Stomach (tissue), 9 donors: ENCODE data around the gene ATXN7L2. TPM values are rescaled to one million over a fixed set of nuclear protein-coding genes. Genes with fewer than 3 reads are reported as not detected.

Experiments used
- DNase-seq, 2 donors: peaks; one replicate each; pipeline versions ENCODE4 v3.0.0 to v3.0.0-alpha.2; 2013 to 2019
- H3K27ac ChIP-seq, 5 donors: fragments of 200-600 bp in 4 of 5; sonication (generic) in 4 of 5; one replicate each; pipeline ENCODE4 v1.5.1; 2013 to 2019; ENCODE audit warnings: mild to moderate bottlenecking in 1 of 5, moderate library complexity in 1 of 5
- H3K27me3 ChIP-seq, 3 donors: fragments of 200-600 bp; sonication (generic); one replicate each; pipeline ENCODE4 v1.5.1; 2017 to 2019; ENCODE audit warnings: mixed run types in 1 of 3
- H3K36me3 ChIP-seq, 4 donors: fragments of 200-600 bp; sonication (generic); 1 replicate in 3 of 4; 2 replicates in 1 of 4; pipeline ENCODE4 v1.5.1; 2016 to 2019
- H3K4me1 ChIP-seq, 4 donors: fragments of 200-600 bp; sonication (generic); one replicate each; pipeline ENCODE4 v1.5.1; 2016 to 2019
- H3K4me3 ChIP-seq, 4 donors: fragments of 200-600 bp; sonication (generic) in 3 of 4; one replicate each; pipeline ENCODE4 v1.5.1; 2016 to 2019; ENCODE audit warnings: mild to moderate bottlenecking in 1 of 4
- H3K9me3 ChIP-seq, 4 donors: fragments of 200-600 bp; sonication (generic); one replicate each; pipeline ENCODE4 v1.5.1; 2016 to 2019
- CTCF ChIP-seq, 7 experiments: fragments of 450-650 bp in 4 of 7; fragments of 200-600 bp in 3 of 7; sonication (generic) in 3 of 7; IDR thresholded peaks; one replicate each; pipeline ENCODE4 v1.5.1; 2016 to 2019; ENCODE audit warnings: antibody characterized with exemption in 7 of 7, control low read depth in 2 of 7, mild to moderate bottlenecking in 1 of 7
- EP300 ChIP-seq: sonication (generic); formaldehyde crosslinking; IDR thresholded peaks from one replicate; pipeline ENCODE4 v1.6.1; 2017; ENCODE audit warnings: antibody characterized with exemption
- POLR2A ChIP-seq, 4 donors: fragments of 450-650 bp; IDR thresholded peaks; one replicate each; pipeline ENCODE4 v1.6.1; 2016; ENCODE audit warnings: antibody characterized with exemption in 4 of 4, control low read depth in 2 of 4, mild to moderate bottlenecking in 1 of 4, moderate library complexity in 1 of 4
- POLR2AphosphoS5 ChIP-seq, 3 donors: sonication (generic); formaldehyde crosslinking; IDR thresholded peaks; one replicate each; pipeline ENCODE4 v1.6.1; 2016; ENCODE audit warnings: antibody characterized with exemption in 3 of 3
- WGBS, 5 donors: extraction: QIAGEN DNeasy Blood & Tissue Kit in 3 of 5; methylation state at CpG; one replicate each; pipeline versions ENCODE4 v1.1.5 to v1.1.7; 2013 to 2018; 5-methylcytosine and 5-hydroxymethylcytosine counted together
- intact Hi-C: fragments of 100-400 bp; cut with DNase I; formaldehyde crosslinking; loops from one replicate; pipeline ENCODE4 v1.15.1; 2023; ENCODE audit warnings: low total_unique reads
- polyA plus RNA-seq, 3 donors: library from polyadenylated mRNA; stranded (reverse); fragments of 200-250 nt; gene quantifications; one replicate each; pipeline ENCODE4 v1.2.3, GENCODE V29; 2013
- total RNA-seq, 5 donors: library from RNA; depleted of rRNA; stranded (reverse); fragments of >200 nt; gene quantifications; one replicate each; pipeline versions ENCODE4 v1.1.0 to v1.2.3, GENCODE V29; 2014 to 2016
- donor health status: healthy with polysubstance abuse.
- donor health status: Bipolar disorder and iron deficiency.
- donor health status: healthy.

ATXN7L2 gene
- total and polyA plus RNA-seq, 8 donors = 0.29 to 6.3 (median 4.0) TPM; not detected in 1

DNA sequence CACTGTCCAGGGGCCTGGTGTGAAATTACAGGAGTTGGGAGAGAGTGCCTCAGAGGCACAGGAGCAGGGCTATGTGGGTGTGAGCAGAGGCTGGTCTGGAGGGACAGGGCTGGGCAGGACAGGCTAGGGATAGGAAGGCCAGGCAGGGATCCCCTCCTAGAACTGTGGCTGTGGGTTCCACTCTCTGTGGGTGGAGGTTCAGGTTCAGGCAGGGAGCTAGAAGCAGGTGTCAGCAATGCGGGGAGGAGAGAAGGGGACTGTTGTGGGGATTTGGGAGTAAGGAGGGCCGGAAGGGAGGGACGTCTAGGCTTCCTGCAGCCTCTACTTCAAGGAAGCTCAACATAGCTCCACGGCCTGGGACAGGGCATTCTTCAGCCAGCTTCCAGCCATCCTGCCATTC, 47.7 kb downstream of the ATXN7L2 start:
- Histone ChIP-seq H3K4me3 (no peak overlapping the region), H3K27me3 (no peaks in the 10 kb centered on the region), H3K27ac (no peak overlapping the region), H3K36me3 (no peaks in the 10 kb centered on the region), H3K4me1 (peaks cover 0 to 27% (median 21%) of the 10 kb centered on the region in 4 donors), H3K9me3 (no peaks in the 10 kb centered on the region)
- intact Hi-C loops = loop anchor here (5.0 kb wide), 1 partner anchor 39 kb away; the partner anchor contains the start of gene CYB561D1
- DNase-seq = no peak
- TF ChIP-seq POLR2A (IDR thresholded peaks at IDR 0.05) (no peak), EP300 (no peak), CTCF (IDR thresholded peaks at IDR 0.05) (no peak), POLR2AphosphoS5 (IDR thresholded peaks at IDR 0.05) (no peak)
- WGBS, 5 donors = 81 to 97% (median 91%) methylated on average over 4 of the region's 4 CpGs

DNA sequence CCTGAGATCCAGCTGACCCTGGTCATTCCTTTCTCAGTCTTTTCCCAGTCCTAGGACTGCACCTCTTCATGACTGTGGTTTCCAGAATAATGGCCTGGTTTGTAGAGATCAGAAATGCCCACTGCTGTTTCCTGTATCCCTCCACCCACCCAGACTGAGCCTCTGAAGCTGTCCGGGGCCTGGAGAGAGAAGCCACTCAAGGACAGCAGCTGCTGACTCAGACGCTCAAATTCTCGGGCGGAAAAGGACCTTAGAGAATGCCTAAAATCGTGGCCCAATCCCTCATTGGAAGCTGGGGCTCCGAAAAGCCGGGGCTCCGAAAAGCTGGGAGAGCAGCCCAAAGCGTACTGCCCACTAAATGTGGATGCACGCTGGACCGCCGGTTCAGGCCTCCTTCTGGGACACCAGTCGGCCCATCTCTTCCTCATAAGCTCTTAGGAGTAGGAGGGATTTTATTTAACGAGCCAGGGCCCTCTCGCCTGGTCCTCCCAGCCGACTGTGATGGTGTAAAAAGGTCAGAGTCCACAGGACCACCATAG, 48.2 kb downstream of the ATXN7L2 start:
- WGBS, 5 donors = 44 to 55% (median 46%) methylated on average over 16 of the region's 16 CpGs
- Histone ChIP-seq H3K4me3 (peak overlapping the region in 1 of 4 donors; percentile 7), H3K27me3 (no peaks in the 10 kb centered on the region), H3K4me1 (peaks cover 0 to 29% (median 22%) of the 10 kb centered on the region in 4 donors), H3K9me3 (no peaks in the 10 kb centered on the region), H3K27ac (peak overlapping the region in 2 of 5 donors; percentile 54 to 61), H3K36me3 (no peaks in the 10 kb centered on the region)
- intact Hi-C loops = loop anchor here (5.0 kb wide), 1 partner anchor 40 kb away; the partner anchor contains the start of gene CYB561D1
- DNase-seq = no peak
- TF ChIP-seq EP300 (no peak), CTCF (IDR thresholded peaks at IDR 0.05) (no peak)

- H3K9me3 ChIP-seq = no peaks in the 10 kb centered on the region
These were observed 48.8 kb downstream of the ATXN7L2 start for GRCh38 chr1:109532365-109533136.

More at GRCh38 chr1:109532365-109533136, 48.8 kb downstream of the ATXN7L2 start:
- H3K36me3 ChIP-seq = no peaks in the 10 kb centered on the region
- intact Hi-C loops = loop anchor here (5.0 kb wide), 1 partner anchor 40 kb away; the partner anchor contains the start of gene CYB561D1
- 11 to 16% (median 15%) methylated on average over 12 of the region's 12 CpGs for WGBS, 5 donors
- peak; percentile 86 to 94 for DNase-seq
- TF ChIP-seq POLR2AphosphoS5 (IDR thresholded peaks at IDR 0.05) = peak in 1 of 3 donors; percentile 6
- TF ChIP-seq EP300 = no peak
- no peak for TF ChIP-seq POLR2A (IDR thresholded peaks at IDR 0.05)
- peak in 6 of 7 experiments; percentile 64 to 99 (median 97) for TF ChIP-seq CTCF (IDR thresholded peaks at IDR 0.05)
- H3K27me3 ChIP-seq = no peaks in the 10 kb centered on the region
- H3K4me1 ChIP-seq = peaks cover 0 to 29% (median 22%) of the 10 kb centered on the region in 4 donors
- peak overlapping the region in 3 of 4 donors; percentile 7 to 13 (median 13) for H3K4me3 ChIP-seq
- peak overlapping the region in 4 of 5 donors; percentile 13 to 61 (median 42) for H3K27ac ChIP-seq
